Activated naive CD8-positive, alpha-beta T cell (primary cell): Measurements from ENCODE around the gene CENPW.

ENCODE experiments used
- H3K27ac Mint-ChIP-seq: one replicate; pipeline ENCODE4 v1.8.0; 2021; ENCODE audit warnings: mixed read lengths
- H3K27me3 Mint-ChIP-seq: one replicate; pipeline ENCODE4 v1.8.0; 2021; ENCODE audit warnings: mixed read lengths
- H3K36me3 Mint-ChIP-seq: one replicate; pipeline ENCODE4 v1.8.0; 2021; ENCODE audit warnings: mixed read lengths
- H3K4me1 Mint-ChIP-seq: one replicate; pipeline ENCODE4 v1.8.0; 2021; ENCODE audit warnings: low read depth, mixed read lengths
- H3K4me3 Mint-ChIP-seq: one replicate; pipeline ENCODE4 v1.8.0; 2021; ENCODE audit warnings: mild to moderate bottlenecking, mixed read lengths
- H3K9me3 Mint-ChIP-seq: one replicate; pipeline ENCODE4 v1.8.0; 2021; ENCODE audit warnings: low read depth, mixed read lengths

CENPW gene

DNA sequence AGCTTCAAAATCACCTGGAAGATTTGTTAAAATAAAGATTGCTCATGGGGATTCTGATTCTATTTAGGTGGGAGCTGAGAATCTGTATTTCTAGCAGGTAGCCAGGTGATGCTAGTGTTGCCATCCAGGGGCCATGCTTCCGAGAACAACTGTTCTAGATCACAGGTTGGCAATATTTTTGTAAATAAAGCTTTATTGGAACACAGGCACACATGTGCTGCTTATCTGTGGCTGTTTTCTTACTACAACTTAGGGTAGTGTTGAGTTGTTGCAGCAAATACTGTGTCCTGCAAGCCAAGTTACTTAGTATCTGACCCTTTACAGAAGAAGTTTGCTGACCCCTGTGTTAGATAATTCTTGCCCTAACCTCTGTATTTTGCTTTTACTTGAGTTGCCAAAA lies 12.0 kb downstream of the CENPW start:
- Mint-ChIP-seq H3K27me3 (no peaks in the 10 kb centered on the region), H3K9me3 (no peaks in the 10 kb centered on the region), H3K27ac (no peak overlapping the region), H3K4me3 (no peak overlapping the region), H3K4me1 (no peaks in the 10 kb centered on the region), H3K36me3 (peaks cover 3% of the 10 kb centered on the region)

DNA sequence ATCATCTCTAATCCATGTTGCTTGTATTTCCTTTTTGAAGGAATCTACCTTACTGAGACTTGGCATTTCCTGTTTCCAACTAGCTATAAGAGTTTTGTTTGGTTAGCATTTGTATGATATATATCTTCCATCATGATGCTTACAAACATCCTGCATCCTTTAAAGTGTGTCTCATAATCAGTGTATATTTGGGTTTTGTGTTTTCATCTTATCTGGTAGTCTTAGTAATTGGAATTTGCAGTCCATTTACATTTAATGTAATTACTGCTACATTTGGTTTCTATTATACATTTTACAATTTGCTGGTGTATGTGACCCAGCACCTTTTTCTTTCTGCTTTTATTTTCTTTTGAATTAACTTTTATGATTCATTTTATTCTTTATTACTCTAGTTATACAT lies 12.6 kb downstream of the CENPW start:
- H3K27ac Mint-ChIP-seq = no peak overlapping the region

DNA sequence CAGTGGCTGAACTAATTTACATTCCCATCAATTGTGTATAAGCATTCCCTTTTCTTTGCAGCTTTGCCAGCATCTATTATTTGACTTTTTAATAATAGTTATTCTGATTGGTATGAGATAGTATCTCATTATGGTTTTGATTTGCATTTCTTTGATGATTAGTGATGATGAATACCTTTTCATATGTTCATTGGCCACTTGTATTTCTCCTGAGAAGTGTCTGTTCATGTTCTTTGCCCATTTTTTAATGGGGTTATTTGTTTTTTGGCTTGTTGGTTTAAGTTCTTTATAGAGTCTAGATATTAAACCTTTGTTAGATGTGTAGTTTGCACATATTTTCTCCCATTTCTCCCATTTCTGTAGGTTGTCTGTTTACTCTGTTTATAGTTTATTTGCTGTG lies 16.6 kb downstream of the CENPW start:
- no peak overlapping the region for H3K27ac Mint-ChIP-seq
- H3K4me3 Mint-ChIP-seq = no peak overlapping the region
- peaks cover 11% of the 10 kb centered on the region for H3K36me3 Mint-ChIP-seq
- peaks cover 26% of the 10 kb centered on the region for H3K9me3 Mint-ChIP-seq
- H3K4me1 Mint-ChIP-seq = no peaks in the 10 kb centered on the region
- no peaks in the 10 kb centered on the region for H3K27me3 Mint-ChIP-seq

More for the DNA sequence above, 12.6 kb downstream of the CENPW start:
- H3K4me3 Mint-ChIP-seq = no peak overlapping the region
- no peaks in the 10 kb centered on the region for H3K9me3 Mint-ChIP-seq
- peaks cover 3% of the 10 kb centered on the region for H3K36me3 Mint-ChIP-seq
- no peaks in the 10 kb centered on the region for H3K4me1 Mint-ChIP-seq
- no peaks in the 10 kb centered on the region for H3K27me3 Mint-ChIP-seq

GRCh38 chr6:126359936-126360537 lies 20.1 kb downstream of the CENPW start:
- H3K27me3 Mint-ChIP-seq = no peaks in the 10 kb centered on the region
- no peaks in the 10 kb centered on the region for H3K4me1 Mint-ChIP-seq
- H3K9me3 Mint-ChIP-seq = peaks cover 26% of the 10 kb centered on the region

GRCh38 chr6:126361832-126362440 lies 22.0 kb downstream of the CENPW start:
- no peak overlapping the region for H3K27ac Mint-ChIP-seq
- H3K4me3 Mint-ChIP-seq = no peak overlapping the region
- no peaks in the 10 kb centered on the region for H3K4me1 Mint-ChIP-seq
- peaks cover 15% of the 10 kb centered on the region for H3K36me3 Mint-ChIP-seq
- peaks cover 26% of the 10 kb centered on the region for H3K9me3 Mint-ChIP-seq
- H3K27me3 Mint-ChIP-seq = no peaks in the 10 kb centered on the region

More at GRCh38 chr6:126359936-126360537, 20.1 kb downstream of the CENPW start:
- H3K36me3 Mint-ChIP-seq = peaks cover 15% of the 10 kb centered on the region
- H3K4me3 Mint-ChIP-seq = no peak overlapping the region
- H3K27ac Mint-ChIP-seq = no peak overlapping the region

- H3K4me1 Mint-ChIP-seq = no peaks in the 10 kb centered on the region
- no peaks in the 10 kb centered on the region for H3K36me3 Mint-ChIP-seq
- no peaks in the 10 kb centered on the region for H3K9me3 Mint-ChIP-seq
- no peak overlapping the region for H3K4me3 Mint-ChIP-seq
- no peak overlapping the region for H3K27ac Mint-ChIP-seq
- H3K27me3 Mint-ChIP-seq = no peaks in the 10 kb centered on the region
Measured at GRCh38 chr6:126367849-126368248, 27.9 kb downstream of the CENPW start.

GRCh38 chr6:126372626-126373025 lies 32.7 kb downstream of the CENPW start:
- no peaks in the 10 kb centered on the region for H3K9me3 Mint-ChIP-seq

DNA sequence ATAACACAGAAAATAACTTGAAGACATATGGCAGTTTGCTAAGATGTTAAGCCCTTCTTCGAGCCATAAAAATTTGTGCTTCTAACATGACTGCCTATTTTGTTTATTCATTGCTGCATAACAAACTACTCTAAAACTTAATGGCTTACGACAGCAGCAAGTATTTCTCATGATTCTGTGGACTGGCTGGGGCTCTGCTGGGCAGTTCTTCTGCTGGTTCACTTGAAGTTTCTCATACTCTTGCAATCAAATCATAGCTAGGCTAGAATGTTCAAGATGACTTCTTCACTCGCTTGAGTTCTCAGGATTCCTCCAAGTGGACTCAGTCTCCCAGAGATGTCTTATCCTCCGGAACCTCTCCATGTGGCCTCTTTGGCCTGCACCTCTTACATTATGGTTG lies 33.4 kb downstream of the CENPW start:
- Mint-ChIP-seq H3K9me3 (no peaks in the 10 kb centered on the region), H3K36me3 (no peaks in the 10 kb centered on the region), H3K4me3 (no peak overlapping the region), H3K27ac (no peak overlapping the region), H3K27me3 (no peaks in the 10 kb centered on the region), H3K4me1 (no peaks in the 10 kb centered on the region)

More at GRCh38 chr6:126372626-126373025, 32.7 kb downstream of the CENPW start:
- Mint-ChIP-seq H3K27ac (no peak overlapping the region), H3K4me1 (no peaks in the 10 kb centered on the region), H3K27me3 (no peaks in the 10 kb centered on the region), H3K4me3 (no peak overlapping the region), H3K36me3 (no peaks in the 10 kb centered on the region)

DNA sequence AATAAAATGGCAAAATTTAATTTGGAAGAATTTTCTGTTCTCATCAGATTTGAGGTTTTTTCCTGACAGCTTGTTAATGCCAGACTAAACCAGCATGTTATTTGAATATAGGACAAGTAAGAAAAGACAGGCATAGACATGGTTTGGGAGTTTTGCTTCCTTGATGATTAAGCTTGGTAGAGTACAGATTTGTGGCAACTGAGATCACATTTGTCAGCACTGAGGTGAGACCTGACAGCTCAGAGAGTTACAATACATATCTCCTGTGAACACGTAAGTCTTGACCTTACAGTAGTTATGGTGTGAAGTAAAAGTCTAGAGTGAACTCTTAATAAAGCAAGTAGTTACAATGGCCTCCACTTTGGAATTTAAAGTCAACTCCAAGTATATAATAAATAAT lies 34.5 kb downstream of the CENPW start:
- H3K27ac Mint-ChIP-seq = no peak overlapping the region
- H3K27me3 Mint-ChIP-seq = no peaks in the 10 kb centered on the region
- no peak overlapping the region for H3K4me3 Mint-ChIP-seq
- no peaks in the 10 kb centered on the region for H3K4me1 Mint-ChIP-seq
- H3K9me3 Mint-ChIP-seq = no peaks in the 10 kb centered on the region
- no peaks in the 10 kb centered on the region for H3K36me3 Mint-ChIP-seq

- Mint-ChIP-seq H3K36me3 (no peaks in the 10 kb centered on the region), H3K27ac (no peak overlapping the region), H3K9me3 (no peaks in the 10 kb centered on the region), H3K4me1 (no peaks in the 10 kb centered on the region), H3K27me3 (no peaks in the 10 kb centered on the region), H3K4me3 (no peak overlapping the region)
Measured at GRCh38 chr6:126376682-126377081, 36.8 kb downstream of the CENPW start.

GRCh38 chr6:126377594-126378153 lies 37.8 kb downstream of the CENPW start:
- Mint-ChIP-seq H3K27me3 (no peaks in the 10 kb centered on the region), H3K4me1 (no peaks in the 10 kb centered on the region), H3K9me3 (no peaks in the 10 kb centered on the region), H3K27ac (no peak overlapping the region), H3K36me3 (no peaks in the 10 kb centered on the region), H3K4me3 (no peak overlapping the region)

- no peaks in the 10 kb centered on the region for H3K36me3 Mint-ChIP-seq
- no peaks in the 10 kb centered on the region for H3K4me1 Mint-ChIP-seq
- no peak overlapping the region for H3K27ac Mint-ChIP-seq
- H3K4me3 Mint-ChIP-seq = no peak overlapping the region
- H3K9me3 Mint-ChIP-seq = peaks cover 14% of the 10 kb centered on the region
- H3K27me3 Mint-ChIP-seq = no peaks in the 10 kb centered on the region
Measured at GRCh38 chr6:126380072-126380583, 40.2 kb downstream of the CENPW start.

DNA sequence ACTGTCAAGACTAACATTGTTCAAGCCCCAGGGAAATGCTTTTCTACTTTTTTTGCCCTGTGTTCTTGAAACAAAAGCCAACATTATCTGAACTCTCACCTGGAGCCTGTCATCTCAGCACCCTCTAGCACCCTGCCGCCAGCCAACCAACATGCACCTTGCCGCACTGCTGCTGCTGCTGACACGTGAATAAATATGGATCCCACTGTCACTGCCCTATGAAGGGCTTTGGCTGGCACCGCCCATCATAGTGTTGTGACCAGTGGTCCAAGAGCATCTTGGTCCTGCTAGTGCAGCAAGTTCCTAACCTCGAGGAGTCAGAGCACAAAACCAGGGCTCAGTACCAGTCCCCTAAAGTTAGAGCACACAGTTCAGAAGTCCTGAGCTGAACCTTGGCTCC lies 41.6 kb downstream of the CENPW start:
- Mint-ChIP-seq H3K9me3 (peaks cover 14% of the 10 kb centered on the region), H3K4me3 (no peak overlapping the region), H3K36me3 (no peaks in the 10 kb centered on the region), H3K27ac (no peak overlapping the region), H3K27me3 (no peaks in the 10 kb centered on the region), H3K4me1 (no peaks in the 10 kb centered on the region)

GRCh38 chr6:126383203-126383602 lies 43.3 kb downstream of the CENPW start:
- Mint-ChIP-seq H3K36me3 (no peaks in the 10 kb centered on the region), H3K4me3 (no peak overlapping the region), H3K9me3 (peaks cover 14% of the 10 kb centered on the region), H3K4me1 (no peaks in the 10 kb centered on the region), H3K27me3 (no peaks in the 10 kb centered on the region), H3K27ac (no peak overlapping the region)

GRCh38 chr6:126385536-126385935 lies 45.6 kb downstream of the CENPW start:
- Mint-ChIP-seq H3K9me3 (peaks cover 14% of the 10 kb centered on the region), H3K4me1 (no peaks in the 10 kb centered on the region), H3K27me3 (no peaks in the 10 kb centered on the region), H3K27ac (no peak overlapping the region), H3K4me3 (no peak overlapping the region), H3K36me3 (no peaks in the 10 kb centered on the region)
